ENCODE results near the gene HOXA7.
A peak's percentile ranks its signal among the peaks of the same experiment; 100 is the strongest.

HOXA7 gene

DNA sequence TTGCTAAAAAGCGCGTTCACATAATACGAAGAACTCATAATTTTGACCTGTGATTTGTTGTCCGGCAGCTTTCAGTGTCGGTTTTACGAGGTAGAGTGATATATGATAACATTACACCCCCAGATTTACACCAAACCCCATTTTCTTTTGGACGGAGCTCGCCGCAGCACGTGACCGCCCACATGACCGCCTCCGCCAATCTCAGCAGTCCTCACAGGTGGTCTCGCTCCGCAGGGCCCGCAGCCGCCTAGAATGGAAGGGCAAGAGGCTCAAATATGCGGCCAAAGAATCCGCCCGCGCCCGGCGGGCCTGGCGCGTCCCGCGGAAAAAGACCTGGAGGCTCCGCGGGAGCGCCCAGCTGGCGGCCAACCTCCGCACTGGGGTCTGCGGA, at the start of gene HOXA7:
TSS of gene HOXA7 (minus strand) at position 168 of the 391 bp plus-strand sequence. CDS start at position 38, 130 bp downstream.
- no peak for DNase-seq (ENCODE audit: low read depth in 2 of 2)

DNA sequence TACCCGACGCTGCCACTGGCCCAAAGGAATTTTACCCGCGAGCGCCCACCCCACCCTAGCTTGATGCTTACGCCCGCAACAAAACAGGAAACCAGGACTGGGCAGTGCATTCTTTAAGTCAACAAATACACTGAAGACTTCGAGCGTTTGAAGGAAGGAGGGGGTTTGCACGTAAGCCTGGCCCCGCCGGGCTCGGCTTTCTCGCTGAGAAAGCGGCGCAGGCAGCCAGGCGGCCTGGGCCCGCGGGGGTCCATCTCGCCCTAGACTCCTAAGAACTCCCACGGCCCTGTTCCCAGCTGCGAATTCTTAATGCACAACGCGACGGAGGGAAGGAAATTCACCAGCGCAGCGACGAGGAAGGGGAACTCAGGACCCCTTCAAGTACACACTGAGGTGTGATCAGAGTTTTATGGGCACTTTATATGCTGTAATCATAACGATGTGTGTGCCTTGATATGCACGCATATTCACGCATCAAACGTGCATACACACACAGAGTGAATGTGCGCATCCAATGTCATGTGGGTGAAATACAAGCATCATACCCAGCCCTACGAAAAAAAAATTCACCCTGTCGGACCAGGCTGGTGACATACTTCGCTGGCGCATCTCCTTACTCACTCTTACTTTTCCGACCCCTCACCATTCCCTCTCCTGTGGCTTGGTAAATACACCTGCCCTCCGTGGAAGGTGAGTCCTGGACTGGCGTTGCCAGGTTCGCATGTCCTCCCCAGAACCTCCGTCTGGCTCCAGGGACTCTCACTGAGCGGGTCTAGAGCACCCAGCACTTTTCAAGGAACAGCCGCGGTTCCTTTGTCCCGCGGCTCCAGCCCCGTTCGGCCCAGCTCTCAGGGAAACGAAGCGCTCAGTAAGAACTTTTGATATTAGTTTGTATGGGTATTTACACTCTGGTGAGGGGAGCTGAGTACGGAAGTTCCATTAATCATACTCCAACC, 49.1 kb upstream of the HOXA7 start:
- no peak for DNase-seq (ENCODE audit: low read depth in 2 of 2)

DNA sequence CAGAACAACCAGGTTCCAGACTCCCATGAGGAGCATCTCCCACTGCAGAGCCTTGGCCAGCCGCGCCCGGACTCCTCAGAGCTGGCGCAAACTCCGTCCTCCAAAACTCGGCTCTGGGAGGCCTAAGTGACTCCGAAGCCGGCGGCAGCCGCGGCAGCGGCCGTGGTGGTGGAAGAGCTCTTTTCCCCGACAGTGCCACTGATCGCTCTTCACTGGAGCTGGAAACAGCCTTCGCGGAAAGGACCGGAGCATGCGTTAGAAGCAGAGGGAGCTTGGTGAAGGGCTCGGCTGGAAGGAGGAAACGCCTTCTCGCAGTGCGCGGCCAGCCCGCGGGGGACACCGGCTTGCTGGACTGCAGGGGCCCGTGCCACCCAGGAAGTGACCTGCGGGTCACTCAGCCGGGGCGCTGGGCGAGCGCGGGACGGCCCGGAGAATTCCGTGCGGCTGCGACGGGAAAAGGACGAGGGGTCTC, 48.4 kb upstream of the HOXA7 start:
- DNase-seq (ENCODE audit: low read depth in 2 of 2) = no peak

DNA sequence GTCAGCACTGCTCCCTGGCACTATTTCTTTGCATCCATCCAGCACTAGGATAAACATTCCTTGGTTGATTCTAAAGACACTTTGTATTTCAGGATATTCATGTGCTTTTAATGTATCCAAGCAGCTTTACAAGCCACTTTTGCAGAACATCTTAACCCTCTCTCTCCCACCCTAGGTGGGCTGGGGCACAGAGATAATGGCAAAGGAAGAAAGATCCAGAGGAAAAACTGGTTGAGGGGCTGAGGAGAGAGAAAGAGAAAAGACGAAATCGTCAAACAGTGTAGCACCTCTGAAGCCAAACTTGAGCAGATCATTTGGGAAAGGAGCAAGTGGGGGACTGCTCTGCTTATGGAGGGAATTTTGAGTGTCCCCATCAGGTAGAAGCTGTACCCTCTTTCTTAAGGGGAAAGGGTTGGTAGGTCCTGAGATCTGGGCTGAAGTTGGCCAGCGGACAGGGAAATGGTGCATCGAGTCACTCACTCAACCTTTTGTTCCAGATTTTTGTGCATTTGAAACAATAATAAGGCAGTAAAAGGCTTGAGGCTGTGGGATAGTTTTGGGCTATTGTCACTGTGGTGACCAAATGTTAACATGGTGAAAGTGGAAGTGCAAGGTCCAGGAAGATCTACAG, 47.6 kb upstream of the HOXA7 start:
- no peak for DNase-seq (ENCODE audit: low read depth in 2 of 2)

DNA sequence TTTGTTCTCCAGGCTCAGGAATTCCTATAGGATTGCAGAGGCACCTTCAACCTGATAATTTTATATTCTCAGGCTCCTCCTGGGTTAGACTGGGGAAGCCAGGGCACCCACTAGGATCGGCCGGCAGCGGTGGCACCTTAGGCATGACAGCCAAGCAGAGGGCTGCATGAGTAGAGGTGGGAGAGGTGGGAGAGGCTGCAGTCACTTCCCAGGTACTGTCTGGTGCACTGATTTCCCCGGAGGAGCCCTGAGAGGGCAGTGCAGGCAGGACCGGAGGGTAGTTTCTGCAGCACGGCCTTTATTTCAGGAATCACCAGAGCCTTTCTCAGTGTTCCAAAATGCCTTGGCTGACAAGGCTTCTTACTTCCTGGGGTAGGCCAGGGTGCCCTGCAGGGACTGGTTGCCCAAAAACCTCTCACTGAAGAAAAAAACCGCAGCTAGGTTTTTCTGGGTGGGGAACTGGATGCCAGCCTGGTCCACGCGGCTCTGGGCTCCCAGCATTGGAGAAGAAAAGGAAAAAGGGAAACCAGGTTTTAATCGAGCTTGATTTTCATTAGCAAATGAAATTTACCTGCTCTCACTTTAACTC, 47.0 kb upstream of the HOXA7 start:
- no peak for DNase-seq (ENCODE audit: low read depth in 2 of 2)

DNA sequence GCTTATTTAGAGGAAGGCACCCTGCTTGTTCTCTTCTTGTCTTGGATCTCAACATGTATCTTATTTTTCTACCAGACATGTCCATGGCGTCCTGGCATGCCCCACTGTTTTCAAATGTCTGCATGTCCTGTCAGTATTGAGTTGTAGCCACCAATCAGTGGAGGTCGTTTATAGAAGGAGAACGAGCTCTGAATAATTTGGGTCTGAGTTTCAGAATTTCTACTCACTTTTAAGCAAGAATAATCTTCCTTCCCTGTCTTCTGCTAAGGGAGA, 46.3 kb upstream of the HOXA7 start:
- DNase-seq (ENCODE audit: low read depth in 2 of 2) = no peak

DNA sequence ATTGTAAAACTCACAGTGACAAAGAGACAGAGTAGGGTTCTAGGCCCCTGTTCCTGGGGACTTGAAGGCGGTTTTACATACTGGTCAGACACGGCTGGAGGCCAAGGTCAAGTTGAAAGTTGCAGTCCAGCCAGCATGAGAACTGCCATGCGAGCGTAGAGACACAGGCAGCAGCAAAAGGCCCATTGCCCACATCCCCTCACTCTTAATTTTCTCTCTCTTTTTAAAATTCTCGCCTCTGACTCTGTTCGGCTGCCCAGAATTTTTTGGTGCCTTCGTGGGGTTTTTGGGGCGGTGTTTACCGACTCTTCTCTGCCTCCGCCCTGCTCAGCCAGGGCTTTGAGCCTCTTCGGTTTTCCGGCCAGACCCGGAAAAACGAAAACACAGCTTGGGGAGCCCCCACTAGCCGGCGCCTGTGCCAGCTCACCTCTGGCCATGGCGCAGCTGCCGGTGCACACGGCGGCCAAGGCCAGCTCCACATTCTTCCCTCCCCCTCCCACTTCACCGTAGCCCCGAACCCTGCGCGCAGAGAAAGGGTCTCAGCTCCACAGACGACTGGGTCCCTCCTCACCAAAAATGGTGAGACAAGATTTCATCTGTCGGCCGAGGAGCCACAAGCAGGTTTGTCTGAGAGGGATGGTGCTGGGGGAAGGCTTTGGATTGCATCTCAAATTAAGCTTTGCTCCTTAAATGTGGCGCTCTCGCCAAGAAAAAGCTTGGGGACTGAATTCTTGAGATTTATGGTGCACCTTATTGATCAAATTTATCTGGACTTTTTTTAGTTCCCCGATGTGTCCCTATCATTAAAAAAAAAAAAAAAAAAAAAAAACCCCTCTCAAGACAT, 45.8 kb upstream of the HOXA7 start:
- DNase-seq (ENCODE audit: low read depth in 2 of 2) = no peak

DNA sequence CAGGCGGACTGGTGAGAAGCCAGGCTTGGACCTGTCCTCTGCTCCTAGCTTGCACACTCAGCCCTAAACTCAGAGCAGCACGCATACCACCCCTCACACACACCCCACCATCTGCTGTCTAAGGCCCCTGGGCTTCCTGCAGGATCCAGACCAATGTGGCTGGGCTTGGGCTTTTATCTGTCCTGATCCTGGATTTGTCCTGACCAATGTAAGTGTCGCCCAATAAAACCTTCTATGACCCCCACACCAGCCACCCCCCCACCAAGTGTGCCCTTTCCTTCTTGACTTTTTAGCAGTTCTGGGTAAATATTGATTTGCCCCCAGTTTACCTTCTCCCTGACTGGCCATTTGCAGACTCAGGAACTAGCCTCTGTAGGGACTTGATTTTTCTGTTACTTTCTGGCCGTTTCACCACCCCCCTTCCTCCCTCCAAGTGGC, 45.1 kb upstream of the HOXA7 start:
- DNase-seq (ENCODE audit: low read depth in 2 of 2) = no peak

DNA sequence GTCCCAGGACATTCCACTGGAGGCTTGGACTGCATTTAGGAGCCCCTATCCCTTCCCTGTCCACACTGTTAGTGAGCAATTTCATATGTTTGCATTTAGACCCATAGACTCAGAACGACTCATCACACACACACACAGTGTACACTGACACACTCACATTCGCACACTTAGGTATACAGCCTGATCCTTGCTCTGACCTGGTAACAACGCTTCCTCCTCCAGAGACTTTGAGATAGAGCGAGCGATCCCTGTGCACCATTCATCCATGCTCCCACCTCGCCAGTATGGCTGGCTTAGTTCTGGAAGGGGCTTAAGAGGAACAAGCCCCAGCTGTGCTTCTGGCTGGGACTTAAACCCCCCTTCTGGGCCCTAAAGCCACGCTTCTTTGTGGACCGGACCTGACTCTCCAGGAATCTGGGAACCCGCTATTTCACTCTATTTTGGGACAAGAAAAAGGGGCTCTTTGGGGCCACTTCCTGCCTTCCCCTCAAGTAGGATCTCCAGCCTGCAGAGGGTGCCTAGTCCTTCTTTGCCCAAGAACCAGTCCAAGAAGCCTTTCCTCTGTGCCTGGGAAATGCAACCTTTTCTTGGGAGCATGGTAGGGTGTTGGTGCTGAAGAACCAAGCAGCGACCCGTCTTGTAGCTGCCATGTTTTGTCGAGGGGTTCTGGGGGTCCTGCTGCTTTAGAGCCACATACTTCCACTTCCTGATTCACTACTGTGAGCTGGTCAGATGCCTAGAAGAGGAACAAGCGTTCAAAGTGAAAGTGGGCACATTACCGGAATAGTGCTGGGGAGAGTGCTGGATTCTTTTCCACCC, 44.5 kb upstream of the HOXA7 start:
- no peak for DNase-seq (ENCODE audit: low read depth in 2 of 2)

DNA sequence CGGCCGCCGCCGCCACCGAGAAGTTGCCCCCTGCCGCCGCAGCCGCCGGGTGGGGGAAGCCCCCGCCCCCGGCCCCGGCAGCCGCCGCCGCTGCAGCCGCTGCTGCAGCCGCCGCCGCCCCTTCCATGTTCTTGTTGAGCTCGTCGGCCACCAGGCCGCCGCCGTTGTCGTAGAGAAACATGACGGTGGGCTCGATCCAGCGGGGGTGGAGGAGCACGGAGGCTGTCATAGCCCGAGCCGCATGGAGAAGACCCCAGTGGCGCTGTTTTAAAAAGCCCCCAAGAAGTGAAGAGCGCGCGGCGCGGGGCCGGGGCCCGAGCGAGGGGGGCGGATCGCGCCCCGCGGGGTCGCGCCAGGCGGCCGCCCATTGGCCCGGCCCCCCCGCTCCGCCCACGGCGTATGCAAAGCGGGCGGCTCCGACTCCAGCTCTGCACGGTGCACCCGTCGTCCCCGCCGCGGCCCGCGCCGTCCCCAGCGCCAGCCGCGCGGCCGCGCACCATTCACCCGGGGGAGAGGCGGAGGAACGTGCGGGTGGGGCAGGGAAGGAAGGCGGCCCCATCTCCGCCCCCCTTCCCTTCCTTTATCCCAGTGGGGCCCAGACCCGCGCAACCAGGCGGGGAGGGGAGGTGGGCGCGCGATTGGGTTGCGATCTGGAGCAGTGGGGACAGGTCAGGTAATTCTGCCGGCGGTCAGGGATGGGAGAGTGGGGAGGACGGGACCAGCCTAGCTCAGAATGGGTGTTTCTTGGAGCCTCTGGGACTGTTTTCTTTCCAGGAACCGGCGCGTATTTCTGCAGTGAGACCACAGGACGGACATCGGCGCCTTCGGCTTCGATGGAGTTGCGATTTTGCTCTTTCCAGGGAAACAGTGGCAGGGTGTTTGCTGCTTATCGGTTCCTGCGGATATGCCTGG, 43.6 kb upstream of the HOXA7 start, which contains the start of gene HOXA13:
TSS of gene HOXA13 (minus strand) at position 243 of the 912 bp plus-strand sequence. CDS start at position 229, 14 bp downstream.
- DNase-seq (ENCODE audit: low read depth in 2 of 2) = no peak

DNA sequence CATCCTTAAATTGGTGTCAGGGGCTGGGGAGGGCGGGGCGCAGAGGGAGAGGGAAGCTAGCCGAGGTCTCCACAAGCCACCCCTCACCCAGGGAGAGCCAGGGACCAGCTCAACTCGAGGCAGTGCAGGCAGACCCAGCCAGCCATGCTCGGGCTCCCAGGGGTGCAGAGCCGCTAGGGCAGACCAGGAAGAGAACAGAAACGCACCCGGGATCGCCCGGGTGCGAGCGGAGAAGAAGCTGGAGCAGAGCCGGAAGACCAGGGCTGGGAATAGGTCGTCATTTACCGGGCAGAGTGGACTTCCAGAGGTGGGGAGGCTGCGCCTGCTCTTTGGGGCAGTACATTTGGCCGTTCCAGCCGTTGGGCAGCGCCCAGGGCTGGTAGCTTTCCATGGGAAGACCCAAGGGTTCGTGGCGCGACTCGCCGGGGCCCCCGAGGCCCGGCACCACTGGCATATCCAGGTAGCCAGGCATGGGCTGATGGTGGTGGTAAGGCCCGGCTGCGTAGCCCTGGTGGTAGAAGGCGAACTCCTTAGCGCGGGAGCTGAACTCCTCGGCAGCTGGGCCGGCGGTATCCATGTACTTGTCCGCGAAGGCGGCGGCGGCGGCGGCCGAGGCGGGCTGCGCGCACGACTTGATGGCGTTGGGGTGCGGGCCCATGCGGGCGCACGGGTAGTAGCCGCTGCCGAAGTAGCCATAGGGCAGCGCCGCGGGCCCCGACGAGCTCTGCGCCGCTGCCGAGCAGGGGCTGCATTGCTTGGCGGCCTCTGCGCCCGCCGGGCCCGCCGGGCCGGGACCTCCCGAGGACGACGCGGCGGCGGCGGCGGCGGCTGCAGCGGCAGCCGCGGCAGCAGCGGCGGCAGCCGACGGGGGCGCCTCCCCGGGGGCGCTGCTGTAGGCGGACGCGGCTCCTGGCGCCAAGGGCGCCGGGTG, 42.7 kb upstream of the HOXA7 start:
- no peak for DNase-seq (ENCODE audit: low read depth in 2 of 2)

DNA sequence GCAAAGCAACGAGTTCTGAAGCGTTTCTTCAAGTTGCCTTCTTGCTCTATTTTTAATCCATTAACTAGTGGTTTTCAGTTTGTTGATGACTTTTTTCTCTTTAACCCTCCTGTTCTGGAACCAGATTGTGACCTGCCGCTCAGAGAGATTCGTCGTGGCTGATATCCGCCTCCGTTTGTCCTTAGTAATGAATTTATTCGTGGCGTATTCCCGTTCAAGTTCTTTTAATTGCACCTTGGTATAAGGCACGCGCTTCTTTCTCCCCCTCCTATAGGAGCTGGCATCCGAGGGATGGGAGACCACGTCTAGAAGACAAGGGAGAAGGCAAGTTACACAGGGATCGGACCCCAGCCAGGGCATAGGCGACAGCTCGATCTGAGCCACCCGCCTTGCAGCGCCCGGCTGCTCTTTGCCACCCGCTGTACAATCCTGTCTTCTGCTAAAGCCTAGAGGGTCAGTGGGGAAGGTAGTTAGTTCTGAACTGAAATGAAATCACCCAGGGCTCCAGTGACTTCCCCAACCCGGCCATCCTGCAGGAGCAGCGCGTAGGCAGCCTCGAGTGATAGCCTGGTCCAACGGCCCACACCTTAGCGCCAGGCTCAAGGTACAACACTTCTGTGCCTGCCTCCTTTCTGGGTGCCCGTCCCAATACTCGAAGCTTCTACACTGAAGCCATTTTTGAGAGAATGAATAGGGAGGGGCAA, 41.8 kb upstream of the HOXA7 start:
- DNase-seq (ENCODE audit: low read depth in 2 of 2) = no peak

DNA sequence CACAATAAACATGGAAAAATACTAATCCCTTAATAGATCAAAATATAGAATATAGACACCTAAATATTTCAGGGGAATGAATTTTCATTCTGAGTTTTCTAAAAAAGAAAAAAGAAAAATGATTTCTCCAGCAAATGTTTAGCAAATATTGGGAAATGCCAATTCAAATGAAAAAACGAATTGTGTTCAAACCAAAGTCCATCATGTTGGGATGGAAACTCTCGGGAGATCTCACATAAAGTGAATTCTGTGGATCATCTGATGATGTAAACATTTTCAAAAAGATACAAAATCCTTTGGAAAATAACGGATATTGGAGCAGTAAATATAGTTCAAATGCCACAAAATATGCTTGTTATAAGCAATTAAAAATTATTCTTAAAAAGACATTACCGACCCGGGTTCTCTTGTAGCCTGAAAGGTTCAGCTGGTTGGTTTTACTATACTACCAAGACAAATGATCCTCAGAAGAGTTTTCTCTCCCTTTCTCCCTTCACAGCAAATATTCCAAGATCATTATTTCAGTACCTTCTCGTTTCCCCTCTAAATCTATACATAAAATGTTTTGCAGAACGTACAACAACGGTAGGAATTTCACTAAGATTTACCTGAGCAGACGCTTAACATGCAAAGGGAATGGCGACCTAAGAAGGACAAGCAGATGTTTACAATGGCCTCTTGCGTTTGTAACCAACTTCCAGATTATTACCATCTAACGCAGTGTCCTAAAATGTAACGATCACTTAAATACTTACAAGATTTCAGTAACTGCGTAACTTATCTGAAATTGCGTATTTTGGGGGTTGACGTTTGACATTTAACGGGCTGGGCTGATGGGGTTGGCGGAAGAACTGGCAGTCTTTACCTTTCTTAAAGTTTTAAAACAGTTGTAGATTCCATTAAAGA, 40.9 kb upstream of the HOXA7 start:
- no peak for DNase-seq (ENCODE audit: low read depth in 2 of 2)

DNA sequence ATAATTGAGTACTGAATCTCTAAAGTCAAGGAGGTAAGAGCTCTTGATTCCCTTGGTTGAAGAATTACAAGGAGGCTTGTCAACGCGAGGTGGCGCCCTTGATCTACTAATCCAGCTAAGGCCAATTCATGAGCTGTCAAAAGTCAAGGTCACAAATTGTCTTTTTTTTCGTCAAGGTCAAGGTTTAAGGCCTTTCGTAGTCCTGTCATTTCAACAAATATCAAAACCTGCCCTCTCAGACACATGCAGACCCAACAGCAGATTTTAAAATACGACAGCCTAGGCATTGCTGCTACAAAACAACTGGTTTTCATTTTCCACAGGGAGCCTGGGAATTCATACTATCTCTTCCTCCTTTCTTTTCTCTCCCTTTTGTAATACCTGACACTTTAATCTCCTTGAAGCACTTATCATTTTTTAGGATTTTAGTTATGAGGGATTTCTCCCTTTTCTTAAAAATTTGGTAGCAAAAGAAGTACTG, 39.9 kb upstream of the HOXA7 start:
- DNase-seq (ENCODE audit: low read depth in 2 of 2) = peak; percentile 63 to 83

DNA sequence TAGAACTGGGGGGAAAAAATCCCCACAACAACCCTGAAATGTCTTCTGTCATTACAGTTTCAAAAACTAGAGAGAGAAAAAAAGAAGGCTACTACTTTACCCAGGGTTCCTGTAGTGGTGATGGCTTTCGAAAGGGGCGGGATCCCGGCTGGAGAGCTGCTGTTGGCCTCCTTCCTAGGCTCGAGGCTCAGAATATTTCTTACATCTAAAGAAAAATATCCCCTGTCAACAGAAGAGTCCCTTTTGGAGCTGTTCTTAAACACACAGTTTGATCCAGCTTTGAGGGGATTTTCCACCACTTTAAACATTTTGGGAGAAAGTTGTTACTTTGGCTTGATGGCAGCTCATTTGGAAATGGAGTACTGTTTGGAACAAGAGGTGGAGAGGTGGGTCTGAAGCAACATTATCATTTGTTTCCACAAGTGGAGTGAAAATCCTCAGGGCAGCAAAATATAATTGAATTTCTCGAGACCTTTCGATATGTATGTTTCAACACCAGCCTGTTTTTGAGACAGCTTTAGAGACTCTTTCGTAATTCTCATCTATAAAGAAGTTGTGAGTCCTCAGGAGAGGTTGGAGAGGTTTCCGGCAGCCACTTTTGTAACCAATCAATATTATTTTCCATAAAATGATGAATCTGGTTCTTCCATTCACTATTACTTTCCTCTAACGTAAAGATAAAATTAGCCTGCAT, 38.4 kb upstream of the HOXA7 start:
- DNase-seq (ENCODE audit: low read depth in 2 of 2) = no peak

DNA sequence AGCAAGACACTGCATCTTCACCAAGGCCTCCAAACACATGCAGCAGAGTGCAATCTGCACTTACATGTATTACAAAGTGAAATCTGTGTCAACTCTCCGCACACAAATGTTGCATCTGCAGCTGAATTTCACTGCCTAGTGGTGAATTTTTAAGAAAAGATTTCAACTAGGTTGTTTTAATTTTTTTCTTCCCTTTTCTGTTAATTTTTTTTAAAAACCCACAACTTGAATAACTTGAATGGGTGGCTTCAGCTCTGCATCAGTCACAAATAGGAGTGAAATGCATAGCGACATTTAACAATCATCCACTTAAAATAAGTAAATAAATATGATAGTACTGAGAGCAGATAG, 37.5 kb upstream of the HOXA7 start:
- no peak for DNase-seq (ENCODE audit: low read depth in 2 of 2)

All from stimulated activated CD4-positive, alpha-beta T cell treated with anti-CD3 and anti-CD28 coated beads, Interleukin-1b, Interleukin-23, amount 100 ng/mL, for 1 hour (primary cell).